ENCODE data around the gene JCAD. TPM values are rescaled to one million over a fixed set of nuclear protein-coding genes. Genes with fewer than 3 reads are reported as not detected.

The JCAD gene
- total and polyA plus RNA-seq, 10 of the 15 experiments (the other 5 are each of a cell fraction or from before 2014, with no cell fraction given), result 0.28 TPM; not detected in 9

GRCh38 chr10:29981510-29981909 is 77.9 kb downstream of the JCAD start:
- BruUV-seq (replicated peaks), result no TSS peak
- intact Hi-C loops (cut with micrococcal nuclease; ENCODE audit: unreplicated experiment), result no loop called here
- ChIA-PET RAD21 (ENCODE audit: unreplicated experiment) (no interaction called here), POLR2A (no interaction called here), CTCF (interaction anchor here (0.8 kb wide), 1 partner anchor 68 kb away, joined by 3 read pairs; no protein-coding TSS in a partner anchor), SMC1A (ENCODE audit: uncharacterized antibody, unreplicated experiment) (no interaction called here)
- FAIRE-seq (no peak), ATAC-seq (no peak), DNase-seq (ENCODE audit: low read depth, low spot score) (no peak)
- Histone ChIP-seq H3K4me1 (ENCODE audit: control insufficient read depth, insufficient read depth, low read length) (no peaks in the 10 kb centered on the region), H3K36me3 (ENCODE audit: control insufficient read depth in 2 of 2, insufficient read depth in 2 of 2, low read length in 1 of 2) (no peaks in the 10 kb centered on the region), H3K4me3 (no peak overlapping the region), H2AFZ (ENCODE audit: control insufficient read depth, low read depth, low read length) (no peak overlapping the region), H3K4me2 (ENCODE audit: control insufficient read depth, insufficient read depth) (no peak overlapping the region), H3K79me2 (ENCODE audit: control insufficient read depth, insufficient read depth, low read length) (no peaks in the 10 kb centered on the region), H3K27ac (ENCODE audit: control insufficient read depth, insufficient read depth) (no peak overlapping the region), H4K20me1 (ENCODE audit: control insufficient read depth, insufficient read depth) (no peaks in the 10 kb centered on the region), H3K9ac (ENCODE audit: control insufficient read depth, insufficient read depth, low read length) (no peak overlapping the region), H3K9me3 (replicated peaks; ENCODE audit: control insufficient read depth, insufficient read depth, low read length) (peaks cover 2% of the 10 kb centered on the region; the same call in 1 of the 3 replicates), H3K27me3 (replicated peaks in 1 of 2; ENCODE audit: control insufficient read depth in 2 of 2, insufficient read depth in 2 of 2, low read length in 1 of 2) (no peaks in the 10 kb centered on the region)
- WGBS (ENCODE audit: insufficient coverage, insufficient replicate concordance, low lambda C conversion rate, missing lambda C conversion rate), result 4% methylated on average over 3 of the region's 3 CpGs
- TF ChIP-seq CHD1 (IDR thresholded peaks at IDR 0.05; ENCODE audit: low read depth, low read length), result no peak
- in situ Hi-C loops (cut with MboI), result no loop called here

GRCh38 chr10:29980084-29980483 is 79.3 kb downstream of the JCAD start:
- Histone ChIP-seq H3K9ac (ENCODE audit: control insufficient read depth, insufficient read depth, low read length) (no peak overlapping the region), H3K4me2 (ENCODE audit: control insufficient read depth, insufficient read depth) (no peak overlapping the region), H3K9me3 (replicated peaks; ENCODE audit: control insufficient read depth, insufficient read depth, low read length) (peaks cover 2% of the 10 kb centered on the region; the same call in 1 of the 3 replicates), H3K27me3 (replicated peaks in 1 of 2; ENCODE audit: control insufficient read depth in 2 of 2, insufficient read depth in 2 of 2, low read length in 1 of 2) (no peaks in the 10 kb centered on the region), H3K4me3 (no peak overlapping the region), H3K4me1 (ENCODE audit: control insufficient read depth, insufficient read depth, low read length) (no peaks in the 10 kb centered on the region), H3K79me2 (ENCODE audit: control insufficient read depth, insufficient read depth, low read length) (no peaks in the 10 kb centered on the region), H2AFZ (ENCODE audit: control insufficient read depth, low read depth, low read length) (no peak overlapping the region), H3K36me3 (ENCODE audit: control insufficient read depth in 2 of 2, insufficient read depth in 2 of 2, low read length in 1 of 2) (no peaks in the 10 kb centered on the region), H3K27ac (ENCODE audit: control insufficient read depth, insufficient read depth) (no peak overlapping the region), H4K20me1 (ENCODE audit: control insufficient read depth, insufficient read depth) (no peaks in the 10 kb centered on the region)
- RAD21 ChIA-PET (ENCODE audit: unreplicated experiment), result no interaction called here
- CTCF ChIA-PET, result no interaction called here
- in situ Hi-C loops (cut with MboI), result no loop called here
- DNase-seq (ENCODE audit: low read depth, low spot score) (no peak), FAIRE-seq (no peak), ATAC-seq (no peak)
- 50% methylated on average over 2 of the region's 2 CpGs for WGBS (ENCODE audit: insufficient coverage, insufficient replicate concordance, low lambda C conversion rate, missing lambda C conversion rate)
- POLR2A ChIA-PET, result no interaction called here
- BruUV-seq (replicated peaks), result no TSS peak
- intact Hi-C loops (cut with micrococcal nuclease; ENCODE audit: unreplicated experiment), result no loop called here
- SMC1A ChIA-PET (ENCODE audit: uncharacterized antibody, unreplicated experiment), result no interaction called here
- TF ChIP-seq KAT2A (conservative IDR thresholded peaks at IDR 0.05; ENCODE audit: control insufficient read depth, low read depth, low read length) (no peak), MLLT1 (IDR thresholded peaks at IDR 0.05) (no peak), POU2F2 (IDR thresholded peaks at IDR 0.05; ENCODE audit: borderline replicate concordance, low read depth, low read length) (no peak), CHD2 (IDR thresholded peaks at IDR 0.05; ENCODE audit: borderline replicate concordance, low read depth, low read length) (no peak), RELA (IDR thresholded peaks at IDR 0.05; ENCODE audit: borderline replicate concordance, partially characterized antibody) (no peak), ZNF687 (IDR thresholded peaks at IDR 0.05) (no peak), BCLAF1 (IDR thresholded peaks at IDR 0.05) (no peak), HDGF (IDR thresholded peaks at IDR 0.05) (no peak), ASH2L (IDR thresholded peaks at IDR 0.05; ENCODE audit: borderline replicate concordance, low read depth) (no peak)

All from GM12878 (cell line).